Activated naive CD4-positive, alpha-beta T cell treated with anti-CD3 and anti-CD28 coated beads, Interleukin-2, amount 10 ng/mL, durations not matched to agents 7 days and 5 days (primary cell): ENCODE measurements around the gene BCL2L11.

Experiments
- CTCF ChIA-PET: fragments of 350-600 bp; sonication (Branson Sonifier 250); formaldehyde crosslinking; loops from one replicate; lab custom pipeline; 2021; ENCODE audit warnings: antibody characterized with exemption; lab: Charles Lee
- DNase-seq: peaks from one replicate; pipeline ENCODE4 v3.0.0-alpha.2; 2020
- H3K27ac Mint-ChIP-seq: one replicate; pipeline ENCODE4 v1.8.0; 2021; ENCODE audit warnings: mild to moderate bottlenecking, moderate library complexity, mixed read lengths
- H3K27me3 Mint-ChIP-seq: one replicate; pipeline ENCODE4 v1.8.0; 2021; ENCODE audit warnings: mild to moderate bottlenecking, mixed read lengths
- H3K36me3 Mint-ChIP-seq: one replicate; pipeline ENCODE4 v1.8.0; 2021; ENCODE audit warnings: mixed read lengths
- H3K4me1 Mint-ChIP-seq: one replicate; pipeline ENCODE4 v1.8.0; 2021; ENCODE audit warnings: mixed read lengths
- H3K4me3 Mint-ChIP-seq: one replicate; pipeline ENCODE4 v1.8.0; 2021; ENCODE audit warnings: mild to moderate bottlenecking, moderate library complexity, mixed read lengths
- H3K9me3 Mint-ChIP-seq: one replicate; pipeline ENCODE4 v1.8.0; 2021; ENCODE audit warnings: mixed read lengths

Gene BCL2L11

DNA sequence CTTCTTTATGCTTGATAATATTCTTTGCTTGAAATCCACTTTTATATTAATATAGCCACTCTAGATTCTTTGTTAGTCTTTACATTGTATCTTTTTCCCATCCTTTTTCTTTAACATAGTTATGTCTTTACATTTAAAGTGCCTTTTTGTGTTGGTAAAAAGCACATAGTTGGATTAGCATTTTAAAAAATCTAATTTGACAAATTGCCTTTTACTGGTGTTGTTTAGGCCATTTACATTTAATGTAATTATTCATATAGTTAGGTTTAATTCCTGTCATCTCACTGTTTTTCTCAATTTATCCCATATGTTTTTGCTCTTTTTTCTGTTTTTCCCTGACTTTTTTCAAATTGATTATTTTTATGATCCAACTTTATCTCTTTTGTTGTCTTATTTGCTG, 93.2 kb downstream of the BCL2L11 start:
- Mint-ChIP-seq H3K27ac (no peak overlapping the region), H3K9me3 (peaks cover 26% of the 10 kb centered on the region), H3K4me3 (no peak overlapping the region), H3K4me1 (peaks cover 9% of the 10 kb centered on the region), H3K27me3 (no peaks in the 10 kb centered on the region), H3K36me3 (peaks cover 30% of the 10 kb centered on the region)
- CTCF ChIA-PET, result no interaction called here
- no peak for DNase-seq

GRCh38 chr2:111216811-111217652, 96.3 kb downstream of the BCL2L11 start:
- Mint-ChIP-seq H3K36me3 (peaks cover 29% of the 10 kb centered on the region), H3K27ac (no peak overlapping the region), H3K27me3 (peaks cover 9% of the 10 kb centered on the region), H3K4me3 (no peak overlapping the region), H3K4me1 (no peaks in the 10 kb centered on the region), H3K9me3 (peaks cover 28% of the 10 kb centered on the region)
- CTCF ChIA-PET, result no interaction called here
- DNase-seq, result no peak
